SK-N-SH treated with all-trans-retinoic acid at 6 μM for 48 hours (cell line): Measurements from ENCODE around the gene GPBAR1.

Experiments
- BACH2 ChIP-seq: fragments of 250-450 bp; sonication (Bioruptor Pico); IDR thresholded peaks from 2 replicates; pipeline ENCODE4 v1.9.0; 2021; ENCODE audit warnings: mild to moderate bottlenecking, borderline replicate concordance
- CSDC2 ChIP-seq: fragments of 250-450 bp; sonication (Bioruptor Pico); IDR thresholded peaks from 2 replicates; pipeline ENCODE4 v1.5.0; 2020; ENCODE audit warnings: mild to moderate bottlenecking, moderate library complexity
- ESRRG ChIP-seq: fragments of 250-450 bp; sonication (Bioruptor Pico); IDR thresholded peaks from 2 replicates; pipeline ENCODE4 v1.6.1; 2021; ENCODE audit warnings: mild to moderate bottlenecking
- GLIS3 ChIP-seq: fragments of 250-450 bp; sonication (Bioruptor Pico); IDR thresholded peaks from 2 replicates; pipeline ENCODE4 v1.5.0; 2020; ENCODE audit warnings: mild to moderate bottlenecking, moderate library complexity
- RARB ChIP-seq: fragments of 250-450 bp; sonication (Bioruptor Pico); IDR thresholded peaks from 2 replicates; pipeline ENCODE4 v1.8.0; 2021; ENCODE audit warnings: mild to moderate bottlenecking, moderate library complexity
- SNAI2 ChIP-seq: fragments of 250-450 bp; sonication (Bioruptor Pico); IDR thresholded peaks from 2 replicates; pipeline ENCODE4 v1.5.0; 2020; ENCODE audit warnings: mild to moderate bottlenecking, moderate library complexity
- TF ChIP-seq, protein P1 (sequence below): fragments of 250-450 bp; sonication (Bioruptor Pico); IDR thresholded peaks from 2 replicates; pipeline ENCODE4 v1.5.1; 2021; ENCODE audit warnings: mild to moderate bottlenecking, moderate library complexity
- TF ChIP-seq, protein P2 (sequence below): fragments of 250-450 bp; sonication (Bioruptor Pico); IDR thresholded peaks from 2 replicates; pipeline ENCODE4 v1.8.0; 2020; ENCODE audit warnings: mild to moderate bottlenecking, moderate library complexity, borderline replicate concordance

DNA sequence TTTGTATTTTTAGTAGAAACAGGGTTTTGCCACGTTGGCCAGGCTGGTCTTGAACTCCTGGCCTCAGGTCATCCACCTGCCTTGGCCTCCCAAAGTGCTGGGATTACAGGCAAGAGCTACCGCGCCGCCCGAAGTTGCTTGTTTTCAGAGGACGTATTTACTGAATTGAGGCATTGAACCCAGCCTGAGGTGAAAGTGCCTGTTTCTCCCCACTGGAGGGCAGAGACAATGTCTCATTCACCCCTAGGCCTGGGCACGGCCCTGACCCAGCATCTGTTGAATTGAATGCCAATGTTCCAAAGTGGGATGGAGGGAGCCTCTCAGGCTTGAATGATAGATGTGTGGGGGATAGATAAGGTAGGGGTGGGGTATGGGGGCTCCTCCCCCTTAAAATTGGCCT lies 36.0 kb downstream of the GPBAR1 start:
- TF ChIP-seq GLIS3 (no peak), SNAI2 (CRISPR knock-in tag) (no peak), CSDC2 (no peak), ESRRG (CRISPR knock-in tag) (no peak), RARB (CRISPR knock-in tag) (no peak), BACH2 (CRISPR knock-in tag) (no peak)
- TF ChIP-seq, protein P1, sequence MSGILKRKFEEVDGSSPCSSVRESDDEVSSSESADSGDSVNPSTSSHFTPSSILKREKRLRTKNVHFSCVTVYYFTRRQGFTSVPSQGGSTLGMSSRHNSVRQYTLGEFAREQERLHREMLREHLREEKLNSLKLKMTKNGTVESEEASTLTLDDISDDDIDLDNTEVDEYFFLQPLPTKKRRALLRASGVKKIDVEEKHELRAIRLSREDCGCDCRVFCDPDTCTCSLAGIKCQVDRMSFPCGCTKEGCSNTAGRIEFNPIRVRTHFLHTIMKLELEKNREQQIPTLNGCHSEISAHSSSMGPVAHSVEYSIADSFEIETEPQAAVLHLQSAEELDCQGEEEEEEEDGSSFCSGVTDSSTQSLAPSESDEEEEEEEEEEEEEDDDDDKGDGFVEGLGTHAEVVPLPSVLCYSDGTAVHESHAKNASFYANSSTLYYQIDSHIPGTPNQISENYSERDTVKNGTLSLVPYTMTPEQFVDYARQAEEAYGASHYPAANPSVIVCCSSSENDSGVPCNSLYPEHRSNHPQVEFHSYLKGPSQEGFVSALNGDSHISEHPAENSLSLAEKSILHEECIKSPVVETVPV = no peak
- TF ChIP-seq, protein P2, sequence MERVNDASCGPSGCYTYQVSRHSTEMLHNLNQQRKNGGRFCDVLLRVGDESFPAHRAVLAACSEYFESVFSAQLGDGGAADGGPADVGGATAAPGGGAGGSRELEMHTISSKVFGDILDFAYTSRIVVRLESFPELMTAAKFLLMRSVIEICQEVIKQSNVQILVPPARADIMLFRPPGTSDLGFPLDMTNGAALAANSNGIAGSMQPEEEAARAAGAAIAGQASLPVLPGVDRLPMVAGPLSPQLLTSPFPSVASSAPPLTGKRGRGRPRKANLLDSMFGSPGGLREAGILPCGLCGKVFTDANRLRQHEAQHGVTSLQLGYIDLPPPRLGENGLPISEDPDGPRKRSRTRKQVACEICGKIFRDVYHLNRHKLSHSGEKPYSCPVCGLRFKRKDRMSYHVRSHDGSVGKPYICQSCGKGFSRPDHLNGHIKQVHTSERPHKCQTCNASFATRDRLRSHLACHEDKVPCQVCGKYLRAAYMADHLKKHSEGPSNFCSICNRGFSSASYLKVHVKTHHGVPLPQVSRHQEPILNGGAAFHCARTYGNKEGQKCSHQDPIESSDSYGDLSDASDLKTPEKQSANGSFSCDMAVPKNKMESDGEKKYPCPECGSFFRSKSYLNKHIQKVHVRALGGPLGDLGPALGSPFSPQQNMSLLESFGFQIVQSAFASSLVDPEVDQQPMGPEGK = no peak
